HG03575 (cell line): ENCODE results near the gene BRAT1.

Experiments used
- ATAC-seq: cut with Tn5 transposase; IDR thresholded peaks from one replicate; pipeline ENCODE4 v1.9.1; 2021; ENCODE audit not compliant: unreplicated experiment, insufficient number of reproducible peaks, low FRiP score; ENCODE audit errors: extremely low read depth

BRAT1 gene

DNA sequence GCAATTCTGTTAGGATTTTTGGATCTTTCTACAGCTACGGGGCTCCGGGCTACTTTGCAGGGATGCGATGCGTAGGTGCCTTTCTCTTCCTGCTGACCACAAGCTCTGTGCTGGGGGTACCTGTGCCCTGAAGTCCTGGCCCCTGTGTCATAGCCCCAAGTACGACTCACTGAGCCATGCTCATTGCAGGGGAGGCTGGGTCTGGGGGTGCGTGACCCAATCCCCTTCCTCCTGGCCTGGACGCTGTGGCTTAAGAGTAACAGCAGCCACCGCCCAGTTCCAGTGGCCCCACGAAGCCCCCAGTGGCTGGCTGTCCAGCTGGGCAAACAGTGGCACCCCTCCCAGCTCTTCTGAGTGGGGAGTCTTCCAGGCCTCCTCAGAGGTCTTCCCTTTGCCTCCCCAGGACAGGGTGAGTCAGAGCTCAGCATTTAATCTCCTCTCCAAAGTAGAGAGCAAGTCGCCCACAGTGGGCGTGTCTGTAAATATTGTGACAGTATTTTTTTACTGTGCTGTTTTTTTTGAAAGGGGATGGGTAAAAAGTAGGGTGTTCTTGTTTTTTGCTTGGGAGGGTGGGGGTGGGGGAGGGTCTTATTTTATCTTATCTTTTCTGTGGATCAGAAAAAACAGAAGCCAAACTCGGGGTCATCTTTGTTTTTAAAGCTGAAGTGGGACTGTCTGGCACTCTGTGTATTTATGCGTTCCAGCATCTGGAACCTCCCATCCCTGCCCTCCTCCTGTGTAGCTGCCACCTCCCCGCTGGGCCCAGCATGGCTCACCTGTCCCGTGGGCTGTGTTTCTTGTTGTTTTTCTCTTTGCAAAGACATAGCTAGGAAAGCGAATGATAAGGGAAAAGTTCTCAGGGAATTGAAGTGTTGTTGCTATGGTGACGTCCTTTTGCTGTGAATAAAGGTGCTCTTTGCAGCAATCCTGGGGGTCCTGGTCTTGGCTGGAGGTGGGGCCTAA is 27.5 kb downstream of the BRAT1 start:
- ATAC-seq: no peak

DNA sequence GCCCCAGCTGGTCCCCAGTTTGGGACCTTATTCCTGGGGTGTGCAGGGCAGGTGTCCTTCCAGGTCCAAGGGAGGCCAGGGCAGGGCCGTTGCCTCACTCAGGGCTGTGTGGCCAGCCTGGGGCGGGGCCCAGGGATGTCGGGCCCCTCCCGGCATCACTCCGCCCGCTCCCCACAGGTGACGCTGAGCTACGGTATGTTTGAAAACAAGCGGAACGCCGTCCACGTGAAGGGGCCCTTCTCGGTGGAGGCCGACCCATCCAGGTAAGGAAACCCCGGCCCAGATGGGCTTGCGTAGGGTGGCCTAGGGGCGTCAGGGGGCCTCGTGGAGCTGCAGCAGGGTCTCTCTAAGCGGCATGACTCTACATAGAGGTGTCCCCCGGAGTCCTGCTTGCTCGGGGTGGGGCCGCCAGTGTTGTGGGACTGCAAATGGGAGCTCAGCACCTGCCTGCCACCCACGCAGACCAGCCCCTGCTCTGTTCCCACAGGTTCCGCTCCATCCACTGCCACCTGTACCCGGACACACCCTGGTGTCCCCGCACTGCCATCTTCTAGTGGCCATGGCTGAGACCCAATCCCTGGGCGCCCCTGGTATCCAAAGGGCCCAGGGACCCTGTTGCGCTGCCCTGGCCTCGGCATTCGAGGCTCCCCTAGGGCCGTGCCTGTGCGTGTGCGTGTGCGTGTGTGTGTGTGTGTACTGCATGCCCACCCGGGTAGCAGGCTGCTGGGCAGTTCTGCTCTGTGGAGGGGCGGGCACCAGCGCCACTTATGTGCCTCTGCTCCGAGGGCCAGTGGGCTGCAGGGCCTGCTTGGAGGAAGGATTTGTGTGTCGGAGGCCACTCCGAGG is 28.4 kb downstream of the BRAT1 start:
- no peak for ATAC-seq

DNA sequence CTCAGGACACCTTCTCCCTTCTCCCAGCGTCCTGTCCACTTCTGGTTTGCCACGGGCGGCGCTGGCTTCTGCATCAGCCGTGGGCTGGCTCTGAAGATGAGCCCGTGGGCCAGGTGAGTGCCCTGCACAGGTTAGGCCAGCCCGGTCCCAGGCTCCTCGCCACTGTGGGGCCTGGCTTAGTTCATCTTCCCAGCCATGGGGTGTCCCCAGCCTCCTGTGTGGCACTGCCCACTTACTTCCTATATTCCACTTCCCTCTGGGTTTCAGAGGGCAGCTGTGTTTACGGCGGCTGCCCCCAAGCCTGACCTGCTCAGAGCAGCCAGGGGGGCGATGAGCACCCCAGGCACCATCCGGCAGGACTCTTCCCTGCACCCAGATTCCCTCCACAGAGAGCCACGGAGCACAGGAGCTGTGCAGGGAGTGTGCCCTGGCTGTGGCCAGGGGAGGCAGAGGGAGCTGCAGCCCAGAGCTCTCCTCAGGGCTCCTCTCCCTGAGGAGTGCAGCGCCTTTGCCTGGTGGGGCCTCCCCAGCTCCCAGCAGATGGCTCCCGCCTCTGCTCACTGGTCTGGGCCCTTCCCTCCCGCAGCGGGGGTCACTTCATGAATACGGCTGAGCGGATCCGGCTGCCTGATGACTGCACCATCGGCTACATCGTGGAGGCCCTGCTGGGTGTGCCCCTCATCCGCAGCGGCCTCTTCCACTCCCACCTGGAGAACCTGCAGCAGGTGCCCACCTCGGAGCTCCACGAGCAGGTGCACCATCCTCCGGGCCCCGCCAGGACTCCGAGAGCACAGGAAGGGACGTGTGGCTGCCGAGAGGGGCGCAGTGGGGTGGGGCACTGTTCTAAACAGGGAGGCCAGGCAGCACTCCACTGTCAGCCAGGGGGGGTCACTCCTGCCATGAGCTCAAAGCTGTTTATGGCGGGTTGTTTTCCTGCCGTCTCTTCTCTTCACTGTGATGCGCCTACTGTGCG is 29.4 kb downstream of the BRAT1 start:
- ATAC-seq: no peak

DNA sequence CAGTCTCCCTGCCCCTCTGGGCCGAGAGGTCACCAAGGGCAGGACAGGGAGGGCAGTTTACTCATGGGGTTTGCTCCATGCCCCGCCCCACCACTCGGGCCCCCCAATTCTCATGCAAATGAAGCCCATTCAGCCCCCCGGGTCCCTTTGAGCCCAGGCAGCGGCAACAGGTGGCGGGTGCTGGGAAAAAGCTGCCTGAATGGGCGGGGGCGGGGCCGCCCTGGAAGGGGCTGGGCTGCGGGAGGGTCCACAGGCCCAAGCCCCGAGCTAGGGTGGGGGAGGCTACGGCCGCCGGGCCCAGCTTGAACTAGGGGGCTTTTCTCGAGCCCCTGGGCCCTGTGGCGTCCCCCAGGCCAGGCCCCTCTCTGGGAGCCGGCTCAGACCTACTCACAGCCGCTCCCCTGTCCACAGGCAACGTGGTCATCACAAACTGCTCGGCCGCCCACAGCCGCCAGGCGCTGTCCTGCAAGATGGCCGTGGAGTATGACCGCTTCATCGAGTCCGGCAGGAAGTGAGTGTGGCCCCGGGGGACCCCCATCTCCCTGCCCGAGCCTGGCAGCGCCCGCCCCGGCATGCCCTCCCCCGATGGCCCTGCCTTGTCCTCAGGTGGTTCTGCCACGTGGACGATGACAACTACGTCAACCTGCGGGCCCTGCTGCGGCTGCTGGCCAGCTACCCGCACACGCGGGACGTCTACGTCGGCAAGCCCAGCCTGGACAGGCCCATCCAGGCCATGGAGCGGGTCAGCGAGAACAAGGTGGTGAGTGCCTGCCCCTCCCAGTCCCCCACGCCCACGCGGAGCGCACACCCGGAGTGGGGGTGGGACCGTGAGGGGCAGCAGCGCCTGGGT is 30.3 kb downstream of the BRAT1 start:
- ATAC-seq: no peak

DNA sequence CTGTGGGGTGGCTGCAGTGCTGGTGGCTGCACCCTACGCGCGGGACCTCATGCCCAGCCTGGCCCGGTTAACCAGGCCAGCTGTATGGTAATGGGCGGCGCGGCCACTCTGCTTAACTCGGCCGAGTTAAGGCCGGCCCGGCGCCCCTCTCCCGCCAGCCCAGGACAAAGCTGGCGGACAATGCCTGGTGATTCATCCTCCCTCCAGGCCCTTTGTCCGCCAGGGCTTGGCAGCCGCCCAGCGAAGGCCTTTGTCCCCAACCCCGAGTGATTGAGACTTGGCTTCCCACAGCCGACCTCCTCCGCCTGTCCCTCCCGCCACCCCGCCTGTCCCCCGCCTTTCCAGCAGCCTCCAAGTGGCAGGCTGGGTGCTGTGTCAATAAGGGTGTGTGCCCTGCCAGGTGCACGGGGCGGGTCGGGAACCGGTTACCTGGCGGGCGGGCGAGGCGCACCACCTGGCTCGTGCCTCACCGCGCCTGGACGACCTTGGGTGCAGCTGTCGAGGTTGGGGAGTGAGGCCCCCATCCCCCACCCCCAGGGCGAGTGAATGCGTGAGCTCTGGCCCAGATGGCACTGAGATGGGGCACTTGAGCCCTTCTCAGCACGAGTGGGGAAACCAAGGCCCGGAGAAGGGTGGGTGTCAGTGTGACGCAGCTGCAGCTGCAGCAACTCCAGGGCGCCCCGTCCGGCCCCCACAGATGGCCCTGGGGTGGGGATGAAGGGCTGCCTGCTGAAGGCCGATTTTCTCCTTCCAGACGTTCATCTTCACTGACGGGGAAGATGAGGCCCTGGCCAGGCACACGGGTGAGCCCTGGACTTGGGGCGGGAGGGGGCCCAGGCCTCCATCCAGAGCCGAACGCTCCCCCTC is 31.1 kb downstream of the BRAT1 start:
- no peak for ATAC-seq

DNA sequence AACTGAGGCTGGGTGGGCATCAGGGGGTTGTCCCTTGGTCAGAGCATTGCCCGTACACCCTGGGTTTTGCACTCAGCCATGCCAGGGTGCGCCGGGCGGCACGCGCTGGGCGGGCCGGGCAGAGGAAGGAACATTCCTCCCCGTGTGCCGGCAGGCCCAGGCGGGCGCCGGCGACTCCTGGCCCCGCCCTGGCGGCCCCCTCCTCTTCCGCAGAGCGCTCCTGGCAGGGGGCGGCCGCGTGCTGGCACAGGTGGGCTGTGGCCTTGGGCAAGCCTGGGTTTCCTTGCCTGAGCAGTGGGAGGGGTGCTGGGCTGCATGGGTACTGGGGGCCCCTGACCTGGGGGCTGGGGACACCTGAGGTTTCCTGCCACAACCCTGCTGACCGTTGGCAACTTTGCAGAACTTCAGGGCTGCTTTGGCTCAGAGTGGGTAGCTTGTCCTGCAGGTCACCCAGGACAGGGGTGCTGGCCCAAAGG is 31.8 kb downstream of the BRAT1 start:
- no peak for ATAC-seq

DNA sequence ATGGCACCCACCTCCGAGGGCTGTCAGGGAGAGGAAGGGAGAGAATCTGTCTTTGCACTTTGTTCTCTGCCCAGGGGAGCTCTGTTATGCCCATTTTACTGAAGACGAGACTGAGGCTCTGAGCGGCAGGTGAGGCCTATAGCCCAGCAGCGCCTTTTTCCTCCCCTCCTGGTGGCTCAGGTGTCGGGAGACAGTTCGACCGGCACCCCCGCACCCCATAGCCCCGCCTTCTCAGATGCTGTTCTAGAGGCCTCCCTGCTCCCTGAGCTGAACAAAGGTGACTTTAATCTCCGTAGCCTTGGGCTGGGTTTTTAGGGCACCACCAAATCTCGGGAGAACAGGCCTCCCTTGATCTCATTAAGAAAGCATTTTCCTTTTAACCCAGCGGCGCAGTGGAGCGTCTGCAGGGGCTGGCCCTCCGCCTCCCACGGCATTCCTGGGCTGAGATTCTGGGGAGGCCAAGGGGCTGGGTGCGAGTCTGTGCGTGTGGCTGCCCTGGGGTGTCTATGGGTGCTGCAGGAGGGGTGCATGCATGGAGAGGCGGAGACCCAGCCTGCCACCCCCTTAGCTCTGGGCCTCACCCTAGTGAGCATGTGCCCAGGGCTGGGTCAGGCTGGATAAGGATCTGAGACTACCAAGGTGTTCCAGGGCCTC is 32.4 kb downstream of the BRAT1 start:
- ATAC-seq: no peak

DNA sequence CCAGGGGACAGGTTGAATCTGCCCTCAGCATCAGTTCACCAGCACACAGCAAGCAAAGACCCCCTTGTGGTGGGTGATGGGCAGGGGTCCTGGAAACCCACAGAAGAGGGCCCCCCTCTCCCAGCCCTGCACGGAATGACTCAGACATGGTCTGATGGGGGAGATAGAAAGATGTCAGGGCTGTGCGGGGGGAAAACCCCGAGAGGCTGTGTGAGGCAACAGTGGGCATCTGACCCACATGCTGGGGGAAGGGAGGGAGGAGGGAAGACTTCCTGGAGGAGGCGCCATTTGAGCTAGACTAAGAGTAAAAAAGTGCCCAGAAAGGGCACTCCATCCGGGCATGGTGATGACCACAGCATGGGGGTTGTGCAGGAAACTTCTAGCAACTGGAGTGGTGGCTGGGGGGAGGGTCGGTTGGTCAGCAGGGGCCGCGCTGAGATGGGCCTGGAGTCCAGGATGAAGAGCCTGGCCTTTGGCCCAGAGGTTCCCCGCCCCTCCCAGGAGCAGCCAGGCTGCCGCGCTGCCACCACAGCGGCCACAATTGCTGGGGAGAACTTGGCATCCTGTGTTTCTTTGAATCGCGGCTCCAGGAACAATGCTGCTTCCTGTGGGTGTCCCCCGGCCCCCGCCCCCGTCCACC is 33.3 kb downstream of the BRAT1 start:
- no peak for ATAC-seq

DNA sequence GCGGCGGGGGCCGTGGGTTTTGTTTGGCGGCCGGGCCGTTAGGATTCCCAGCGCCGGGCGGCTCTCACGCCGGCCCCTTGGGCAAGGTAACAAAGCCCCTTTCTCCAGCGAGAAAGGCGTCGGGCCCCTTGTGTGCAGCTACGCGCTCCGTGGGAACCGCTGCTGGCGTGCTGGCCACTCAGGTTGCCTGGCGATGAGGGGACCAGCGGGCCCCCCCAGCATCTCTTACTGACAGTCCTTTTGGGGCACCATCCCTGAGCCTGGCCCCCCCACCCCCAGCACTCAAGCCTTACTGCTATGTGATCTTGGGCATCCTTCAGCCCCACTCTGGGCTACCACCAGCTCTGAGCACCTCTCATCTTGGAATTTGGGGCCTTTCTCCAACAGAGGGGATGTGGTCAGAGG is 34.0 kb downstream of the BRAT1 start:
- no peak for ATAC-seq

DNA sequence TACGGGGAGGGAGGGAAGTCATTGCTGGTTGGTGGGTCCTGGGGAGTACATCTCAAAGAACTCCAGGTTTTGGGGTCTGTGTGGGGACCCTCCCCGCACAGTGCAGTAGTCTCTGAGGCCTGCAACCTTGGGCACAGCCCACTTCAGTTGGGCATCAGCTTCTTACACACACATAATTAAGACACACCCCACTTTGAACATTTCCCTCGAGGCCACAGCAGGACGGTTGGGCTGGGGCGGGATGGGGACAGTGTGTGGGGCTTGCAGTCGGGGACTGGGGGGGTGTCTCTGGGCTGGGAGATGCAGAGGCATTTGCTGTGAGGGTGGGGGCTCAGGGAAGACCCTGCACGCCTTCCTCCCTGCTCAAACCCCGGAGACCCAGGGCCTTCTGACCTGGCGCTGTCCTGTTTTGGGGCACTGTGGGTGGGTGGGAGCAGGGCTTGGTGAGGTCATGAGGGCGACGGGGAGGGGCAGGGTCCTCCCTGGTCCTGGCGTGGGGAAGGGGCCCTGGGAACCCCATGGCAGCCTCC is 34.5 kb downstream of the BRAT1 start:
- ATAC-seq: no peak

DNA sequence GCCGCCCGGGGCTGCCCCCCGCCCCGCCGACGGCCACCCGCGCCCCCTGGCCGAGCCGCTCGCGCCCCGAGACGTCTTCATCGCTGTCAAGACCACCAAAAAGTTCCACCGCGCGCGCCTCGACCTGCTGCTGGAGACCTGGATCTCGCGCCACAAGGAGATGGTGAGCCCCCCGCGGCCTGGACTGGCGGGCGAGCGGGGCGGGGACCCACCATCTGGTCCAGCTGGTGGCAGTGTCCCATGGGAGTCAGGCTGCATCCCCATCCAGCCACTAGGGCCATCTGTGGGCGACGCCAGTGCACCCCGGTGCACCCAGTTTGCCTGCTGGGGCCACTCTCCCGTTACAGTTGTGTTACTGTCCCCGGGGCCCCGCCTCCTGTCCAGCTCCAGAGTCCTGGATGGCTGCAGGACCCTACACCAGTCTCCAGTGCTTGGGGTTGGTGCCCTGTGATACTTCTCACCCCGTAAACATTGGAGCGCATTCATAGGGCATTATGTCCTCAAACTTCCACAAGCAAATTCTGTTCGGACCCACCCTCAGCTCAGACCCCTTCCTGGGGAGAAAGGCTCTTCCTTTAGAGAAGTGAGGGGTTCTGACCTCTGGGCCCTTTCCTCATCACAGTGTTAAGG is 35.1 kb downstream of the BRAT1 start:
- no peak for ATAC-seq

DNA sequence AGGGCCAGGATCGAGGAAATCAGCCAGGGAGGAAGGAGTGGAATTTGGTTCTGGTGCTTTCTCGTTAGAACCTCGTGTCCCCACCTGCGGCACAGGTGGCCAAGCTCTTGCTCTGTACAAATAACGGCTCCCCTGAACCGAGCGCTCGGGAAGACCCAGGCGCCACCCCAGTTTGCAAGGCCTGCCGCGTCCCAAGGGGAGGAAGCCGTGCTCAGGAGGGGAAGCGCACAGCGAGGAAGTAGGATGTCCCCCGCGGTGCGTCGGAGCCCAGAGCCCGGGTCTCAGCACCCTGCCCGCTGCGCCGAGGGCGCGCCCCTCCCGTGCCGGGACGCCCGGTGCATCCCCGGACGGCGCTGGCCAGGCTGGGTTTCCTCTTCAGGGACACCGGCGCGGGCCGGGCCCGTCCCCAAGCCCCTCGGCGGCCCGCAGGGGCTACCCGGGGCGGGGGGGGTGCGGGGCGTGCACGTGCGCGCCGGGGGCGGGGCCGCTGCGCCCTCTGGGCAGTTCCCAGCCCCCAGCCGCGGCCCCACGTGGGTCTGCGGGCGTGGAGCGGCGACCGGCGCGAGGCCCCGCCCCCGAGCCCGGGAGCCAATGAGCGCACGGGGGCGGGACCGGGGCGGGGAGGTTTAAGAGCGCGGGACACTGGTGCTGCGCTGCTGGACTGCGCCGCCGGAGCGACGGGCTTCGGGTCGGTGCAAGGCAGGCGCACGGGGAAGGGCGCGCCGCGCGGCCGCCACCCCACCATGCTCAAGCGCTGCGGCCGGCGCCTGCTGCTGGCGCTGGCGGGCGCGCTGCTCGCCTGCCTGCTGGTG is 36.0 kb downstream of the BRAT1 start, which contains the start of gene LFNG:
LFNG (plus strand) TSS at position 656 of the 812 bp plus-strand sequence; CDS start at position 744, 88 bp downstream.
- no peak for ATAC-seq

DNA sequence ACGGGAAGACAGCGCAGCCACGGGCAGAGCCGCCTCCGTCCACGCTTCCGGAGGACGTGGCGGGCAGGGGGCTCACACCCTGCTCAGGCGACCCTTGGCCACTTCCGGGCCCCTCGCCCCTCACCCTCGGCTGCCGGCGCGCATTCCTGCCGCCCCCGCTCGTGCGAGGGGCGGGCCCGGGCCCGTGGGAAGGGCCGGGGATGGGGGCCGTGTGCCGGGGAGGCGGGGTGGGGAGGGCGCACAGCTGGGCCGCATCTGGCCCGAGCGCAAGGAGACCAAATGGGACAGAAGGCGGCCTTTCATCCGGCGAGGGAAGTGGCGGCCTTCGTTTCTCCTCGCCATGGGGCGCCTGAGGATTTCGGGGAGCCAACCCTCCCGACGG is 36.6 kb downstream of the BRAT1 start:
- no peak for ATAC-seq

DNA sequence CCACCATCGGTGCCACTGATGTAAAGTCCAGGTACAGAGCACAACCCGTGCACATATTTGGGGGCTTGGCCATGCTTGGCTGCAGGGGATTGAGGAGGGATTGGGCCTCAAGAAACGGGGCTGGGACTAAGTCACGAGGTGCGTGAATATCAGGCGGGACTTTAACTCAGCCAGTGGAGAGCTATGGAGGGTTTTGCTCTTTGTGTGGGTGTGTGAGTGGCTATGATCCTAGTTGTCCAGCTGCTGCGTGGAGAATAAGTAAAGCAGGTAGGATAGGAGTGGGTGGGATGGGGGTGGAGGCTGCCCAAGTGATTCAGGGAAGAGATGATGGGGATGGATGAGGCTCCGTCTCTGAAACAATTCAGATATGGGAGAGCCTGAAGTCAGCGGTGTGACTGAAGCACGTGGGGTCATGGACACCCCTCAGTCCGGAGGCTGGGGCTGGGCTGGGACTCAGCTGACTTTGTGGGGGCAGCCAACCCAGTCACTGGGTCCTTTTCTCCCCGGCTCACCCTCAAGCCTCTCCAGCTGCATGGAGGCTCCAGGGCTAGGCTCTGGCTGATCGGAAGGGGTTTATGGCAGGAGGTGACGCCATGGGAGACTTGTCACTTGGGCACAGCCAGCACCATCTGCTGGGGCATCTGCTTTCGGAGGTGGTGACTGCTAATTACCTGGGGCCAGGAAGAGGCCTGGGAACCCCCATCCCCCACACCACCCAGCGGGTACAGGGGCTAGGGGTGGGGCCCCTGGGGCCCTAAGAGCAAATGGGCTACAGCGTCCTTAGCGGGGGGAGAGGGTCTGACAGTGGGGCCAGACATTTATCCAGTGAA is 37.4 kb downstream of the BRAT1 start:
- ATAC-seq: no peak
